Renal pelvis (tissue), 4 donors: ENCODE results near the gene DPYSL5. TPM values are rescaled to one million over a fixed set of nuclear protein-coding genes. Genes with fewer than 3 reads are reported as not detected.
"Not testable (repeated sequence)": the region's sequence is repeated elsewhere in the genome, so short reads cannot be mapped to it uniquely, and the experiment has no call there.

ENCODE experiments used
- DNase-seq: peaks from one replicate; pipeline ENCODE4 v3.0.0-alpha.2; 2013
- polyA plus RNA-seq, 3 donors: library from polyadenylated mRNA; unstranded; fragments of 120-200 nt; gene quantifications; one replicate each; pipeline ENCODE4 v1.2.1, GENCODE V29; 2013; ENCODE audit not compliant: insufficient read length in 3 of 3

DPYSL5 gene
- polyA plus RNA-seq, 3 donors, result 7.2 to 10.6 (median 8.6) TPM

DNA sequence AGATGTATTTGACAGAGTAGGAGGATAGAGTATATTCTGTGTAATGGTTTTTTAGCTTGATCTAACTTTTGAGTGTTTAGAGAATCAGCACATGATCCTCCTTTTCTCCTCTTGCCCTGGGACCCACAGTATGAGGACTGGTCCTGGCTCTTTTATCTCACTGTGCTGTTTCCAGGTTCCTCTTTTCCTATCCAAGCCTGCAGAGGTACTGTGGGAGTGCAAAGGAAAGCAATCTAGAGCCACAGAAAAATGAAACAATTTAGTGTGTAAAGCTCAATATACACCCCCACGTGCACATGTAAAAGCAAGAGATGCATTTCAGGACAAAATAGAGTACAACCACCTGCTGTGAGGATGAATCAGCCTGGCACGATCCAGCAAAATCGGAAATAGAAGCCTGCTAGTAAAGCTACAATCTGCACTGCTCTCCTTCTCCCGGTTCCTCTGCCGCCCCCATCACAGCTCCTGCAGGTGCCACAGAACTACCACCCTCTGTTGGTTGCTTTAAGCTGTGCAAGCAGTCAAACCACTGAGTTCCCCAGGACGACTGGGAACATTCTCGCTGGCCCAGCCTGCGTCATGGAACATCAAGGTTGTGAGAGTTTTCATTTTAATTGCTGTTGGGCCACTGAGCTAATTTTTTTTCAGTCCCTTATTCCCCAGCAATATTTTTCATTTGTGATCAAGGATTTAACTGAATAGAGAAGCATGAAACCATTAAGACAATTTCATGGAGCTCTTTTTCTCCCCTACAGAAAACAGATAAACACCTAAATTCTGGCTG is 74.7 kb downstream of the DPYSL5 start:
- DNase-seq, result peak; percentile 51

DNA sequence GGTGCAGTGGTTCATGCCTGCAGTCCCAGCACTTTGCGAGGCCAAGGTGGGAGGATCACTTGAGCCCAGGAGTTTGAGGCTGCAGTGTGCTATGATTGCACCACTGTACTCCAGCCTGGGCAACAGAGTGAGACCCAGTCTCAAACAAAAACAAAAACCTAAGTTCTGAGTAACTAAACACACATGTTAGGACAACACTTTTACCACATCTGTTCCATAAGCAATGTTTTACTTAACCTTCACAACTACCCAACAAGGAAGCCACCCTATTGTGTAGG is 75.2 kb downstream of the DPYSL5 start:
- not testable (repeated sequence) for DNase-seq

DNA sequence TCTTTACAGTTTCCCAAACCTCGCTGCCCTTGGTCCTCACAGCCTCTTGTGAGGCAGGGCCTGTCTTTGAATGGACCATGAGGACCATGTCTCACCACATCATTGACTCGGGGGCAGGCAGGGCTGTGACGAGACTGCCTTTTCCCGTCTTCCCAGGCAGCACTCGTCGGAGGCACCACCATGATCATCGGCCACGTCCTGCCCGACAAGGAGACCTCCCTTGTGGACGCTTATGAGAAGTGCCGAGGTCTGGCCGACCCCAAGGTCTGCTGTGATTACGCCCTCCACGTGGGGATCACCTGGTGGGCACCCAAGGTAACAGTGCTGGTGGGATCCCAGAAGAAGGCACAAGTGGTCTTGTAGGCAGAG is 76.8 kb downstream of the DPYSL5 start:
- no peak for DNase-seq

DNA sequence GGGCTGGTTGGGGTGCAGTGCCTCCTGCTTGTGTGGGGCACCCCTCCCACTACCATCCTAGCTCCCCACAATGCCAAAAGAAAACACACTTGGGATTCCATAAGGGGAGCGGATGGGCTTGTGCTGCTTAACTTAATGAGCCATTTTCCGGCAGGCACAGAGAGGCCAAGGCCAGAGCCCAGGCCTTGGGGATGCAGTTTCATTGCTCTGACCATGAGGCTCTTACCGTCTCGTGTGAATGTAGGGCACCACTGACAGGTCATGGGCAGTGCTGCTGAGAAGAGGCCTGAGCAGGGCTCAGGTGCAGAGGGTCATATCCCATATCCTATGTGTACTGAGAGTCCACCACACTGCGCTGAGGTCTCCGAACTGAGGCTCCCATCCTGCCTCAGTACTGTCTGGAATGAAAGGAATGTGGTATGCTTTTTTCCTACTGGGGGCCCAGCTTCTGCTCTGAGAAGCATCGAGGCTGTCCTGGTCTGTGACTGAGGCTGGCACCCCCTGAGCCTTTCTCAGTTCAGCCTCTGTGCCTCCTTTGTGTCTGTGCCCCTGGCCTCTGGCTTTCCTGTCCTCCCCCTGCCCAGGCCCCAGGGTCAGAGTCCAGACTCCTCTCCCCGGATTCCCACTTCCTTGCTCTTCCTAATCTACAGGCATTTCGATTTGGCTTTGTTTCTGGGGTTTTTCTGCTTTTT is 77.3 kb downstream of the DPYSL5 start:
- no peak for DNase-seq

DNA sequence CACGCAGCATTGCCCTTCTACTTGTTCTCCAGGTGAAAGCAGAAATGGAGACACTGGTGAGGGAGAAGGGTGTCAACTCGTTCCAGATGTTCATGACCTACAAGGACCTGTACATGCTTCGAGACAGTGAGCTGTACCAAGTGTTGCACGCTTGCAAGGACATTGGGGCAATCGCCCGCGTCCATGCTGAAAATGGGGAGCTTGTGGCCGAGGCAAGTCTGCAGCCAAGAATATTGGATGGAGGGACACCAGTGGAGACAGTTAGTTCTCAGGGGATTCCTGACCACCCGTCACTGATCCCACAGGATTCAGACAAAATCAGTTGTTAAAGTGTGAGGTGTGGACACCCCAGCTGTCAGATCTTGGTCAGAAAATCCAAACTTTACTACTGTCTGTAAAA is 79.3 kb downstream of the DPYSL5 start:
- DNase-seq, result no peak

DNA sequence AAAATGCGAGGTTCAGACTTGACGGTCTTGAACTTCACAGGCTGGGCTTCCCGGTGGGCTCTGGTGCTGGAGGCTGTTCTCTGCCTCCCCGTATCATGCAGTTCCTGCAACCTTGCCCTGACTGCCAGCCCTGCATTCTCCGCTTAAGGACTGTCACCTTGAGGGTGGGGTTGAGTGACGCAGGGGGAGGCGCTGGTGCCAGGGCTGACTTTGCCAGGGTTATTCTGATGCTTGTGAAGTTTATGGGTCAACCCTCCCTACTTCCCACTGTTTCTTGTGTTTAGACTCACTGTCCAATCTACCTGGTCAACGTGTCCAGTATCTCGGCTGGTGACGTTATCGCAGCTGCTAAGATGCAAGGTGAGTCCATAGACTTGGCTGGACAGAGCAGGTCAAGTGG is 85.0 kb downstream of the DPYSL5 start:
- DNase-seq, result no peak

DNA sequence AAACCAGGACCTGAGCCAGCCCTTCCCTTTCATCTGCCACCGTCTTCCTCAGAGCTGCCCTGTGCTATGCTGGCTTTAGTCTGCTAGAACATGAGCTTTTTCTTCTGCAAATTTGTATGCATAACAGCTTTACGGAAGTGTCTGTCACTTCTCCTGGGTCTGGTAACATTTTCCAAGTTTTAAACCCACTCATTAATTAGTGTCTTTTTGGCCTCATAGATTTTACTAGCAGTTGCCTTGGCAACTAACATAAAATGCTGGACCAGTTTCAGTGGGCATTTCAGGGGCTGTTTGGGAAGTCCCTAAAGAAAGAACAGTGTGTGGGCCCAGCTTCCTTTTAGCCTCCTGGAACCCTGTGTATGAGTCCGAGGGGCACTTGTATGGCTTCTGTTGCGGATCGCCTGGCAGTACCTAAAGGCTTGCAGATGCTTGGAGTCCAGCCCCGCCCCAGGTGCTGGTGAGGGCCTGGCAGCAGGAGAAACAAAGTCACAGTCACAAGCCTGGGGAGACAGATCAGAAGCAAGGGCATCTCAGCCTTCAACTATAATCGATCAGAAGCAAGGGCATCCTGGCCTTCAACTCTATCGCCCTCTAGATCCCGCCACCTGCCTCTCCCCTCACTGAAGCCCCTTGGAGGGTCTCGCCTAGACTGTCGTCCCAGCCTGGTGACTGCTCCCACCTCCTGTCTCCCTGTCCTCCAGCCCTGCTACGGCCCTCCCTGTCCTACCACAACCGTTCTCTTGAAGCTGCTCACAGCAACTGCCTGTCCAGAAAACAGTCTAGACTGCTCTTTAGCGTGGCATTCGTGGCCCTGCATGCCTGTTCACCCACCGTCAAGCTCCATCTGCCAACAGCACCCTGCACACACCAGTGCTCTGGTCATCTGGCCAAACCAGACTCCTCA is 85.8 kb downstream of the DPYSL5 start:
- no peak for DNase-seq

DNA sequence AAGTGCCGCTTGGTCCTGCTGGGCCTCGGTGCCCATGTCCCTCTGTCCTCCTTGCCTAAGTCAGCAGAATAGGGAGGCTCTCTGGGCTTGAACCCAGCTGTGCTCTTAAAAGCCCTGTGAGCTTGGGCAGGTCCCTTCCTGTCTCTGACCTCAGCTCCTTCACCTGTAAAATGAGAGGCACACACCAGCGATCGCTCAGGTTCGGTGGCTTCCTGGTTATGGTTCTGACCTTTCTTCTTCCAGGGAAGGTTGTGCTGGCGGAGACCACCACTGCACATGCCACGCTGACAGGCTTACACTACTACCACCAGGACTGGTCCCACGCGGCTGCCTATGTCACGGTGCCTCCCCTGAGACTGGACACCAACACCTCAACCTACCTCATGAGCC is 86.4 kb downstream of the DPYSL5 start:
- no peak for DNase-seq

DNA sequence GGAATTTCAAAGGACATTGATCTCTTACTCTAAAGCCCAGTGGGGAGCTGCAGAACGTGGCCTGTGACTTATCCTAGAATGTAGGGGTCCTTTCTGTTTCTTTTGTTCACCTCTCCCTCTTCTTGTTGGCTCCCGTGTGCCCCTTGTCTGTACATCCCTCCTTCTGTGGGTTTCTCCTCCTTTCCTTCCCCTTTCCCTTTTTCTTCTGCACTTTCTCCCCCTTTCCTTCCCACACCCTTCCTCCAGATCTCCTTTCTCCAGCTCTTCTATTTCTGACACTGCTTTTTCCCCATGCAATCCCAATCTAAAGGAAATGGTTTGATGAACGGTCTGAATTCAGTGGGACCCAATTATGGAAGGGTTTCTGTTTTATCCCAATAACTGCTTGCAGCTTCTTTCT is 87.1 kb downstream of the DPYSL5 start:
- DNase-seq, result no peak

DNA sequence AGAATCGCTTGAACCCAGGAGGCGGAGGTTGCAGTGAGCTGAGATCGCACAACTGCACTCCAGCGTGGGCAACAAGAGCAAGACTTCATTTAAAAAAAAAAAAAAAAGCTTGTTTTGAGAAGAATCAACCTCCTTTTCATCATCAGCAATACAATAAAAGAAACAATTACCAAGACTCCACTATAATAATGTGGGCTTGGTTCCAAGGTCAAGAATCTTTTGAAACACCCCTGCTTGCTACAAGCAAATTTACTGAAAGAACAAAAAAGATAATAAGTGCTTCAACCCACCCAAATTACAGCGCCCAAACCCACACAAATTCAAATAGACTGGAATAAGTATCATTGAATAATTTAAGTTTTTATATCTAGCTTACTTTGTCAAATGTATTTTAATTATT is 88.9 kb downstream of the DPYSL5 start:
- DNase-seq, result no peak

DNA sequence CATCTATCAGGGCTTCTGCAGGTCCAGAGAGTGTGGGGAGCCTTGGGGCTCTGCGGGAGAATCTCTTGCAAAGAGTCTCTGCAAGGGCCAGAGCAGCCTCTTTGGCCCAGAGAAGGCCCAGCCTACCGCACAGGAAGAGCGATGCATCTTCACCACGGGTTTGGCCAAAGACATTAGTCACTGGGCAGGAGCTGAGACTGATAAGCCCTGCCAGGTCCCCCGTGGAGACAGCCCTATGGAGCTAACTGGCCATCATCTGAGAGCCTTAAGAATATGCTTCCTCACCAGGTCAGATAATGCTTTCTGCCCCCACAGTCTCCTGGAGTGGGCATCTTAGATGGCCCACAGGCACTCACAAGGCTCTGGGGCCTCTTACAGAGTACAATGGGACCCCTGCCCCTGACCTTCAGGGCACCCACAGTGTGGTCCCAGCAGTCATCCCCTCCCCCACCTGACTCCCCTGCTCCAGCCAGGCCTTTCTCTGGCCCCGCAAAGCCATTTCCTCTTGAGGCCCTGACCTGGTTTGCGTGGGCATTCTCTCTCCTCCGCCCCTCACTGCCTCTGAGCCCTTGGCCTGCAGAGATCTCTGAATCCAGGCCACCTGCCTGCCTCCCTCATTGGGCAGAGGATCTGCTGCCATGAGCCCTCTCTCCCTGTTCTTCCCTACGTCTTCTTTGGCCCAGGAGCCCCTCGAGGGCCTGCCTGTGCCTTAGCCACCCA is 90.6 kb downstream of the DPYSL5 start:
- no peak for DNase-seq

DNA sequence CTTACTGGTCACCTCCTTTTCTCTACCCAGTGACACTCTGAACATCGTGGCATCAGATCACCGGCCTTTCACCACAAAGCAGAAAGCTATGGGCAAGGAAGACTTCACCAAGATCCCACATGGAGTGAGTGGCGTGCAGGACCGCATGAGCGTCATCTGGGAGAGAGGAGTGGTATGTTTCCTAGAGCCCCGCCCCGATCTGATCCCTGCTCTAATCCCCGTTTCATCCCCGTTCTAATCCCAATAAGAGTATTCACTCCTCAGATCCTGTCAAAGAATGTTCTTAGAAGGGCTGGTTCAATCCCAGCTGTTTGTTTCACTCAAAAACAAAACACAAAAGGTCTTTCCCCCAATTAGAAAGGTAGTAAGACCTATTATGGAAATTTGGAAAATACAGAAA is 92.1 kb downstream of the DPYSL5 start:
- no peak for DNase-seq

DNA sequence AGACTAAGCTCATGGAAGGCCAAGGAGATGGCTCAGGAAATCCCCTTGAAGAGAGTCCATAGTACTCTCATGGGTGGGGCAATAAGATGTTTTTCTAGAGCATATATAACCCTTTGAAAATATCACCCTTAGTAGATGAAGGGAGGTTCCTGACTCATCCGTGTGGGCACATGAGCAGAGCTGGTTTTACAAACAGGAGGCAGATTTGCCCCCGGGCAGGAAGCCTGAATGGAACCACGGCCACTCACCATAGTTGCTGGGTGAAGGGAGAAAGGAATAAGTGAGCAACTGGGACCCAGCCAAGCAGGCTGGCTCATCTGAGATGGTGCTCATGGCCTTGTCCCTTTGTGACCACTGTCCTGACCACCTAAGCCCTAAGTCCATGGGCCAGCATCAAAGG is 93.6 kb downstream of the DPYSL5 start:
- DNase-seq, result no peak

DNA sequence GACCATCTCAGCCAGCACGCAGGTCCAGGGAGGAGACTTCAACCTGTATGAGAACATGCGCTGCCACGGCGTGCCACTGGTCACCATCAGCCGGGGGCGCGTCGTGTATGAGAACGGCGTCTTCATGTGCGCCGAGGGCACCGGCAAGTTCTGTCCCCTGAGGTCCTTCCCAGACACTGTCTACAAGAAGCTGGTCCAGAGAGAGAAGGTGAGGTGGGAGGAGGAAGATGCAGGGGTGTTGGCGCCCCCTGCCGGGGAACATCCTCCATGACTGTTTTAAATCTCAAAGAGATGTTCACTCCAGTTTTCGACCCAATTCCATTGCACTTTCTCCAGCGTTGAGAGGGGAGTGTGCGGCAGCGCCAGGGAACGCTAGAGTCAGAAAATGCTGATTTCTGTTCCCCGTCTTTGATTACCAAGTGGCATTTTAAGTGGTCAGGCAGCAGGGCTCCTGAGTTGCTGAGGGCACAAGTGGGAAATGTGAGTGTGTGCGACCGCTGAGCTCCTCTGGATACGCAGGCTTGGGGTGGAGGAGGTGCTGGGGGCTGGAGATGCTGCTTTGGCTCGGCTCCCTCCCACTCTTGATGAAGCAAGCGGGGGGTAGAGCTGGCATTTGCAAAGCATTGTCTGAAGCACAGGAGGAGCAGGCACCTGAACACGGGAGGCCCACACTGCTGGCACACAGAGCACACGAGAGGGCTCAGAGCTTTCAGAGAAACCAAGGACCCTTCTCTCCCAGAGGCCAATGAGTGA is 94.8 kb downstream of the DPYSL5 start:
- peak; percentile 55 for DNase-seq

DNA sequence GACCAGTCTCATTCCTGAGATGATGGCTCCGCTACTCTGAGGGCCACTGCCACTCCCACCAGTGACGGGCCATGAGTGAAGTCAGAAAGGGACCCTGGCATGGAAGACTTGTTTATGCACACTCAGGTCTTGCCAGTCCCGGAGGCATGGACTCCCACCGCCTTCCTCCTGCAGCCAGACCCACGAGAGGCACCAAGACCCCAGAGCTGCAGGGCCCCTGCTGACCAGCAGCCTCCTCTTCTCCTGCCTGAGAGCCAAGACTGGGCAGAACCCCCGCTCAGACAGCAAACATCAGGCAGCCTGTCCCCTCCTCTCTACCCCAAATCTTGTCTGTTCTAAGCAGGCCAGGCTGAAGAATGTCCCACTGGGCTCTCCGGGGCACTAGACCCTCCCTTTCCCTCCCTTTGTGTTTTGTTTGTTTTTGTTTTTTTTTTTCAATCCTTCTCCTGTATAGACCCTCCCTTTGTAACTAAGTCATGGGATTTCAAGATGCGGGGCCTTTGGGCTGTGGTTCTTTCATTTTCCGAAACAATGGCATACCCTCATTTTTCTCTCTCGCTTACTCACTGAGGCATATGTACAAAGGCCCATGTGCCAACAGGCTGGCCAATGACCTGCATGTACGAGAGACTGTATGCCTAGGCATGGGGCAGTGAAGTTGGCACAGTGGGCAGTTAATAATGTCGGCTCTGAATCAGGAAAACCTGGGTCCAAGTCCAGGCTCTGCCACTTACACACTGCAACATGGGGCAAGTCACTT is 98.2 kb downstream of the DPYSL5 start:
- no peak for DNase-seq

DNA sequence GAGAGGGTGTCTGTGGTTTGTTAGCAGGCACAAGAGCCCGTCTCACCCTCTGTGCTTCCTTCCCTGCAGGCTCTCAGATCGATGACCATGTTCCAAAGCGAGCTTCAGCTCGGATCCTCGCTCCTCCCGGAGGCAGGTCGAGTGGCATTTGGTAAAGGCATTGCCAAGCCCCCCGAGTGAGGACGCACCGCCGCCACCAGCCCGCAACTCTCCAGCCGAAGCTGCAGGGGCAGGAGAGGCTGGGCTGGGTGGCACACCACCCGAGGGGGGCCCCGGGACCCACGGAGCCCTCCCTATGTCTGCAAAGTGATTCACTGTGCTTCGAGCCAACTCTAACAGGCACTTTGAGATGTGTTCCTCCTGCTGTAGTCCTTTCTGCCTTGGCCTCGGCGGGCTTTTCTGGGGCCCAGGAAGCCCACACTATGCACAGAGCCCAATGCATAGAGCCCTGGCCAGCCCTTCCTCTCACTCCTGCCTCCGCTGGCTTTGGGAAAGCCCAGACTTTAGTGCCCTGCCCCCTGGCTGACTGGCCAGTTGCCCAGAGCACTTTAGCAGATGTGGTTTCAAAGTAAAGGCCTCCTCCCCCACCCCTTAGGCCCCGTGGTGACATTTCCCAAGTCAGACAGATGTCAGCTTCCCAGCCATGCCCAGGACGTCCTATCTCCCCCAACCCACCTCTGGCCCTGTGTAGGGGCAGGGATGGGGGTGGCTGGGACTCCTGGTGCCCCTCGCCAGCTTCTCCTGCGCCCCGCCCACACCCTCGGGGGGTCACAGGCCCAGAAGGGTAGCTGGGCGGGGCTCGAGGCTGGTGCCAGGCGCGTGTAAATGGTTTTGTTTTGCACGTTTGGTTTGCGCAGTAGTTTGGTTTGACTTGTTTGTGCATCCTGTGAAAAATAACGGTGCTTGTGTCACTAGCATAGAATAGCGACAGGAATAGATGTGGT is 99.2 kb downstream of the DPYSL5 start:
- DNase-seq, result no peak

DNA sequence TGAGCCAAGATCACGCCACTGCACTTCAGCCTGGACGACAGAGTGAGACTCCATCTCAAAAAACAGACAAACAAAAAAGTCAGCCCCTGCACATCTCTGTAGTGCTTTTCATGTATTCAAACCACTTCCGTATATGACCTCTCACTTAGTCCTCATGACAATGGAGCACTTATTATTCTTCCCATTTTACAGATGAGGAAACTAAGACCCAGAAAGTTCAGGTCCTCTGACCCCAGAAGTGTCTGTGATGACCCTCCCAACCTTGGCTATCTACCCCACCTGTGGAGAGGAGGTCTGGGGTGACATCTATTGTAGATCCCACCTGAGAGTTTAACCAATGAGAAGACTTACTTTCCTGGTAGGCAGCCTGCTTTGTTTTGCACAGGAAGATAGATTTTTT is 100.9 kb downstream of the DPYSL5 start:
- DNase-seq, result no peak

DNA sequence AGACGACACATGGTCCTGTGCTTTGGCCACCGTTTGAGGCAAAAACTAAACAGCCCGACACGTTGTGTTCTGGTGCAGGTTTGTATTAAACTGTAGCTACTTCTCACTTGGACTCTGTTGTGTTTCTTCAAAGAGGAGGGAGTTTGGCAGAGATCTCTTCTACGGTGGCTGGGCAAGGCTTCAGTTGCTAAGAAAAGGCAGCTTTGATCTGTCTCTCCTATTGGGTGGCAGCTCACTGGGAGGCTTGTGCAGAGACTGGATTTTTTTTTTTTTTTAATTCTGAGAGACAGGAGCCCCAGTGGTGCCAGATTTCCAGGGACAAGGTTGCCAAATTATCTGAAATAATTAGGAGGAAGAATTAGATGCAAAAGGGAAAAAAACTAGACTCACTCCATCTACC is 102.3 kb downstream of the DPYSL5 start:
- DNase-seq, result no peak

DNA sequence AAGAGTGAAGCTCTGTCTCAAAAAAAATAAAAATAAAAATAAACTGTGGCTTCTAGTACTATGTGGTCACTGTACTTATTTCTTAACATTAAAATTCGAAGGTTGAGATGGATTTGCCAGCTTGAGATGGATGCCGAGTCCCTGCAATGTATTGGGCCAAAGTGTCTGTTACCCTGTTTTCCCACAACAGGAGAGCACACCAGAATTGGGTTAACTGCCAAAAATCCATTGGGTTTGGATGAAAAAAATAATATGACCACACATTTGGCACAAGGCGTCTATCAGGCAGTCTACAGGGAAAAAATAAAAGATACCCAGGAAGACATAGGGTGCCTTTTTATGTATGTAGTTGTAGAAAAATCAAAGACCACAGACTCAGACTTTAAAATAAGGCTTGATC is 103.3 kb downstream of the DPYSL5 start:
- no peak for DNase-seq

DNA sequence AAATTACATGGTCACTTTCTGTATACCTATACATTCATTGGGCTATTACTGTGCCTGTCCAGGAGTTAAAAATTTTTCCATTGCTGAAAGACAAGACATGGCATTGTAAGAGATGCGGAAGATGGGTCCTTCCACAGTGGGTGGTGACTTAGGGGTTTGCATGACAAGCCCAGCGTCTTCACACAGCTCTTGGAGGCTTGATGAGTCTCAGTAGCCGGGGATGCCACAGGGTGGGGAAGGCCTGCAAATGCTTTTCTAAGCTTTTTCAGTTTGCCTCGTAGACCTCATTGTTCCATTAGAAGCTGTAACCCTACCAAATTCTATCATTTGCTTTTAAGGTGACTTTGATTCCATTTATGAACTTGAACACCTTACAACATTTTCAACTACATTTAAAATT is 104.4 kb downstream of the DPYSL5 start:
- DNase-seq, result no peak
